HG03280 (cell line): Measurements from ENCODE around the gene RPL37.
A peak's percentile ranks its signal among the peaks of the same experiment; 100 is the strongest.
"Not testable (repeated sequence)": the region's sequence is repeated elsewhere in the genome, so short reads cannot be mapped to it uniquely, and the experiment has no call there.

ENCODE experiments used
- ATAC-seq: cut with Tn5 transposase; IDR thresholded peaks from one replicate; pipeline ENCODE4 v1.9.1; 2021; ENCODE audit warnings: mild to moderate bottlenecking, moderate library complexity; ENCODE audit not compliant: unreplicated experiment

RPL37 gene

GRCh38 chr5:40834849-40835787 lies at the start of gene RPL37:
TSS of gene RPL37 (minus strand) at chr5:40835222. CDS start at chr5:40835185, 37 bp downstream.
- ATAC-seq = peak; percentile 98

GRCh38 chr5:40883051-40883450 lies 48.0 kb upstream of the RPL37 start:
- not testable (repeated sequence) for ATAC-seq

- no peak for ATAC-seq
These were observed 47.3 kb upstream of the RPL37 start for GRCh38 chr5:40882291-40882690.

- ATAC-seq = no peak
These were observed 44.3 kb upstream of the RPL37 start for GRCh38 chr5:40879163-40879942.

GRCh38 chr5:40877371-40877988 lies 42.5 kb upstream of the RPL37 start:
- ATAC-seq = no peak

- no peak for ATAC-seq
These were observed 40.9 kb upstream of the RPL37 start for GRCh38 chr5:40875958-40876357.

- no peak for ATAC-seq
These were observed 38.4 kb upstream of the RPL37 start for GRCh38 chr5:40873286-40873880.

- not testable (repeated sequence) for ATAC-seq
These were observed 37.2 kb upstream of the RPL37 start for GRCh38 chr5:40872253-40872652.

GRCh38 chr5:40871177-40871576 lies 36.2 kb upstream of the RPL37 start:
- ATAC-seq = no peak

GRCh38 chr5:40869384-40869783 lies 34.4 kb upstream of the RPL37 start:
- no peak for ATAC-seq

GRCh38 chr5:40866844-40867243 lies 31.8 kb upstream of the RPL37 start:
- ATAC-seq = no peak

- not testable (repeated sequence) for ATAC-seq
These were observed 30.0 kb upstream of the RPL37 start for GRCh38 chr5:40865004-40865403.

GRCh38 chr5:40860711-40861110 lies 25.7 kb upstream of the RPL37 start:
- ATAC-seq = no peak

GRCh38 chr5:40853632-40854192 lies 18.7 kb upstream of the RPL37 start:
- no peak for ATAC-seq

GRCh38 chr5:40847525-40847924 lies 12.5 kb upstream of the RPL37 start:
- no peak for ATAC-seq

GRCh38 chr5:40846371-40846770 lies 11.3 kb upstream of the RPL37 start:
- ATAC-seq = no peak

- ATAC-seq = no peak
These were observed 9.5 kb upstream of the RPL37 start for GRCh38 chr5:40844565-40844964.

- ATAC-seq = no peak
These were observed 7.3 kb upstream of the RPL37 start for GRCh38 chr5:40842351-40842750.

- ATAC-seq = peak; percentile 45
These were observed 6.2 kb upstream of the RPL37 start, which contains the start of gene CARD6 for GRCh38 chr5:40841068-40841805. TSS of gene CARD6 (plus strand) at chr5:40841367. CDS start at chr5:40841383, 16 bp downstream.

- no peak for ATAC-seq
These were observed 3.1 kb upstream of the RPL37 start for GRCh38 chr5:40838086-40838485.
